Tibial artery (tissue), 4 donors: ENCODE results near the gene CCIN.
"Not testable (repeated sequence)": the region's sequence is repeated elsewhere in the genome, so short reads cannot be mapped to it uniquely, and the experiment has no call there.

Source experiments
- DNase-seq, 2 donors: peaks; one replicate each; pipeline ENCODE4 v3.0.0-alpha.2; 2019
- H3K27ac ChIP-seq, 2 donors: fragments of 200-600 bp; sonication (generic) in 1 of 2; 1 replicate in 1 of 2; 2 replicates in 1 of 2; pipeline ENCODE4 v1.5.1; 2018 to 2019; ENCODE audit warnings: mild to moderate bottlenecking in 1 of 2
- H3K27me3 ChIP-seq, 2 donors: fragments of 200-600 bp; sonication (generic) in 1 of 2; one replicate each; pipeline versions ENCODE4 v1.5.1 to v1.6.0; 2016 to 2019
- H3K36me3 ChIP-seq, 3 donors: fragments of 200-600 bp; sonication (generic) in 2 of 3; one replicate each; pipeline ENCODE4 v1.5.1; 2016 to 2019; ENCODE audit warnings: mild to moderate bottlenecking in 2 of 3
- H3K4me1 ChIP-seq, 4 donors: fragments of 200-600 bp; sonication (generic) in 2 of 4; 1 replicate in 3 of 4; 2 replicates in 1 of 4; pipeline ENCODE4 v1.5.1; 2016 to 2019
- H3K4me3 ChIP-seq, 2 donors: fragments of 200-600 bp; sonication (generic) in 1 of 2; 1 replicate in 1 of 2; 2 replicates in 1 of 2; pipeline ENCODE4 v1.5.1; 2018 to 2019; ENCODE audit warnings: mild to moderate bottlenecking in 2 of 2
- H3K9me3 ChIP-seq, 3 donors: fragments of 200-600 bp; sonication (generic) in 1 of 3; one replicate each; pipeline ENCODE4 v1.5.1; 2016 to 2019
- intact Hi-C: fragments of 100-400 bp; cut with DNase I; formaldehyde crosslinking; loops from one replicate; pipeline ENCODE4 v1.15.0; 2023; ENCODE audit warnings: low total_unique reads
- TF ChIP-seq, protein P1 (sequence below), 2 experiments: fragments of 200-600 bp in 1 of 2; fragments of 450-650 bp in 1 of 2; IDR thresholded peaks; one replicate each; pipeline ENCODE4 v1.5.1; 2017 to 2019; ENCODE audit warnings: antibody characterized with exemption in 2 of 2, mild to moderate bottlenecking in 1 of 2, moderate library complexity in 1 of 2

Gene CCIN

DNA sequence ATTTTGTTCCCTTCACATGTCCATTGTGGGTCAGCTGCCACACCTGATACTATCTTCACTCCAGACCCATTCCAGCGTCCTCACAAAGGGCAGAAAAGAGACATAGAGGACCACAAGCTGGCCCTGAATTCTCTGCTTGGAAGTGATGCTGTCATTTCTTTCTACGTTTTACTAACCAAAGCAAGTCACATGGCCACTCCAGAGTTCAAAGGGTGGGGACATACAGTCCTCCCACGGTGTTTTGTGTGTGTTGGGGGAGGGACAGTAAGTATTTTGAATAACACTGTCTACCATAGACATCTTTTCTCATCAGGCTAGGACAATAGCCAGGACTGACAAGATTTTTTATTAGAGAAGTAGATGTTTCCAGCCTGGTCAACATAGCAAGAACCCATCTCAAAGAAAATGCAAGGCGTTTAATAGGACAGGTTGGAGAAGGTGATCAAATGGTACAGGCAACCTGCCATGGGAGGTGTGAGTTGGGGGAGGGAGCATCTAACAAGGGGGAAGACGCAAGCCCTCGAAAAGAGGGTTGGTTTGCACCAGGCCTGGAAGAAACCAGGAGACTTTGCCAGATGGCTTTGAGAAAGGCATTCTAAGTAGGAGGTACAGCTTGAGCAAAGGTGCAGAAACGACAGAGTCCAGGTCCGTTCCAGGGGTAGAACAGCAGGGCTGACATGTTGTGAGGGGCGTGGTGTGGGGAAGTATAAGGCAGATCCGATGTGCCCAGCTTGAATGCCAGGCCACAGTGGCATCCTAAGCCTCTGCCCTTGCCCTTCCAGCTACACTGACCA is 43.9 kb upstream of the CCIN start:
- H3K27ac ChIP-seq = no peak overlapping the region

DNA sequence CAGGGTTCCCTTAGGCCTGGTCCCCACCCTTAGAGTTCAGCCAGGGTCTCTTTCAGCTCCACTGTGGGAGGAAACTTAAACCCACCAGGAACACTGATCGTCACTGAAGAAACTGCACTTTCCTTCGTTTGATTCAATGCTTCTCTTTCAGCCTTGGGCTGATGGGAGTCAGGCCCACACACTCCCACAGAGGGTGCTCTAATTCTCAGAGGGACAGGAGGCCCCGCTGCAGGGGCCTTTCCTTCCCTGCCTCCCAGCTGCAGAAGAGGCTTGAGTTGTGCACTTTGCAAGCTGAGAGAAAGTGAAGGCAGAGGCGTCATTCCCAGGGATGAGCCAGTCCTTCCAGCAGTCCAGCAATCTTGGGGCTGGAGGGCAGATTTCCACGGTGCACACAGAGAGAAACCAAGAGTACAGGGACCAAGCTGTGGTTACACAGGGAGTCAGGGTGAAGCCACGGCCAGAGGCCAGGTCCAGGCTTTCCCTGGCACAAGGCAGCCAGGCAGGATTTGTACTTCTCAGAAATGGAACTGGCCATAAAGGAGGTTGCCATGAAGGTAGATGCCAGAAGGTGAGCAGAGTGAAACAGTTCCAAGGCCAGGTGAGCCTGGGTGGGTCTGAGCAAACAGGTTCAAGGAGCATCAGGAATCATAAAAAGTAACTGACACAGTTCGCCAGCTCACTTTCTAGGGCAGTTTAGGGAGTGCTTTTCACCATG is 43.0 kb upstream of the CCIN start:
- intact Hi-C loops = no loop called here
- no peak overlapping the region for H3K27ac ChIP-seq

More for the DNA sequence above, 43.9 kb upstream of the CCIN start:
- no peak for DNase-seq
- intact Hi-C loops = no loop called here
- Histone ChIP-seq H3K4me3 (no peak overlapping the region), H3K36me3 (peaks cover 14 to 41% (median 30%) of the 10 kb centered on the region in 3 donors), H3K4me1 (no peaks in the 10 kb centered on the region), H3K9me3 (no peaks in the 10 kb centered on the region), H3K27me3 (no peaks in the 10 kb centered on the region)
- TF ChIP-seq, protein P1, sequence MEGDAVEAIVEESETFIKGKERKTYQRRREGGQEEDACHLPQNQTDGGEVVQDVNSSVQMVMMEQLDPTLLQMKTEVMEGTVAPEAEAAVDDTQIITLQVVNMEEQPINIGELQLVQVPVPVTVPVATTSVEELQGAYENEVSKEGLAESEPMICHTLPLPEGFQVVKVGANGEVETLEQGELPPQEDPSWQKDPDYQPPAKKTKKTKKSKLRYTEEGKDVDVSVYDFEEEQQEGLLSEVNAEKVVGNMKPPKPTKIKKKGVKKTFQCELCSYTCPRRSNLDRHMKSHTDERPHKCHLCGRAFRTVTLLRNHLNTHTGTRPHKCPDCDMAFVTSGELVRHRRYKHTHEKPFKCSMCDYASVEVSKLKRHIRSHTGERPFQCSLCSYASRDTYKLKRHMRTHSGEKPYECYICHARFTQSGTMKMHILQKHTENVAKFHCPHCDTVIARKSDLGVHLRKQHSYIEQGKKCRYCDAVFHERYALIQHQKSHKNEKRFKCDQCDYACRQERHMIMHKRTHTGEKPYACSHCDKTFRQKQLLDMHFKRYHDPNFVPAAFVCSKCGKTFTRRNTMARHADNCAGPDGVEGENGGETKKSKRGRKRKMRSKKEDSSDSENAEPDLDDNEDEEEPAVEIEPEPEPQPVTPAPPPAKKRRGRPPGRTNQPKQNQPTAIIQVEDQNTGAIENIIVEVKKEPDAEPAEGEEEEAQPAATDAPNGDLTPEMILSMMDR (IDR thresholded peaks at IDR 0.05) = no peak

DNA sequence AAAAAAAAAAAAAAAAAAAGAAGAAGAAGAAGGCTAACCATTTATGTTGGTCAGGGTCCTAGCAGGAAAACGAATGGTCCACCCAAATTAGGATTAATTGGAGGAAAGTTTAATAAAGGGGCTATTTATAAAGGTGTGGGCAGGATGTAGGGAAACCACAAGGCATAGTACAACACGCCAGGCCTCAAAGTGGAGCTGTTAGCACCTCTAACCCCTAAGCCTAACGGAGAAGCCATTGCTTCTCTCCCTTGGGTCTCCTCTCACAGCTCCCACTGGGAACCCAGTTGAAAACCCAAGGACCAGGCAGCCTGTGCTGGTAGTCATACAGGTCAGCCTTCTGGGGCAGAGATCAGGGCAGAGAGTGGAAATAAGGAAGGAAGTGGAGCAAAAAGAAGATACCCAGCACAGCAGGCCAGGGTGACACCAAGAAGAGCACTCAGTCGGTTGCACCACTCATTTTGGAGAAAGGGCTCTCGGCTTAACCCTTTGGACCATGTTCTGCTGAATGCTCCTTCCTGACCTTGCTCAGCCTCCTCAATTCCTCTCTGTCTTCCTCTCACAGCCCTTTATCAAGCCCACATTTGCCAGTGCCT is 41.4 kb upstream of the CCIN start:
- Histone ChIP-seq H3K36me3 (peaks cover 7 to 16% (median 9%) of the 10 kb centered on the region in 3 donors), H3K4me1 (peaks cover 0 to 4% (median 0%) of the 10 kb centered on the region in 4 donors), H3K27ac (no peak overlapping the region), H3K27me3 (no peaks in the 10 kb centered on the region), H3K9me3 (no peaks in the 10 kb centered on the region), H3K4me3 (no peak overlapping the region)
- TF ChIP-seq, protein P1 (IDR thresholded peaks at IDR 0.05) = no peak
- intact Hi-C loops = no loop called here
- DNase-seq = no peak

More for the DNA sequence above, 43.0 kb upstream of the CCIN start:
- Histone ChIP-seq H3K4me3 (no peak overlapping the region), H3K27me3 (no peaks in the 10 kb centered on the region), H3K4me1 (no peaks in the 10 kb centered on the region), H3K36me3 (peaks cover 14 to 32% (median 24%) of the 10 kb centered on the region in 3 donors), H3K9me3 (no peaks in the 10 kb centered on the region)
- DNase-seq = no peak
- TF ChIP-seq, protein P1 (IDR thresholded peaks at IDR 0.05) = no peak

DNA sequence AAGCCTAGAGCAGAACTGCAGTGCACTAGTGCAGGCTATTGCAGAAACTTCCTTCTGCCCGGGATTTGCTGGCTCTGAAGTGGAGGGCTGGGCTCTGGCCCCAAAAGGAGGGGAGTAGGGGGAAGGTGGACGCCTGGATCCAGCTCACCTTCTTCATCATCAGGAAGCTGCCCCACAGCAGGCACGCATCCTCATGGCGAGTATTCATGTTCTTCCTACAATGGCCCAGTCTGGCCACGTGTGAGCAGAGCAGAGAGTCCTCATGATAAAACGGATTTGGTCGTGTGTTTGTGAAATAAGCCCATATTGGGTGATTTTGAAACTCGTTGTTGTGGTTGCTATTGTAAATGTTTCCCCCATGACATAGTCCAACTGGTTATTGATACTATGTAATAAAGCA is 40.8 kb upstream of the CCIN start:
- Histone ChIP-seq H3K36me3 (peaks cover 3 to 10% (median 4%) of the 10 kb centered on the region in 3 donors), H3K4me3 (no peak overlapping the region), H3K27ac (no peak overlapping the region), H3K9me3 (no peaks in the 10 kb centered on the region), H3K4me1 (peaks cover 0 to 4% (median 0%) of the 10 kb centered on the region in 4 donors), H3K27me3 (no peaks in the 10 kb centered on the region)
- no peak for DNase-seq
- intact Hi-C loops = no loop called here
- TF ChIP-seq, protein P1 (IDR thresholded peaks at IDR 0.05) = no peak

DNA sequence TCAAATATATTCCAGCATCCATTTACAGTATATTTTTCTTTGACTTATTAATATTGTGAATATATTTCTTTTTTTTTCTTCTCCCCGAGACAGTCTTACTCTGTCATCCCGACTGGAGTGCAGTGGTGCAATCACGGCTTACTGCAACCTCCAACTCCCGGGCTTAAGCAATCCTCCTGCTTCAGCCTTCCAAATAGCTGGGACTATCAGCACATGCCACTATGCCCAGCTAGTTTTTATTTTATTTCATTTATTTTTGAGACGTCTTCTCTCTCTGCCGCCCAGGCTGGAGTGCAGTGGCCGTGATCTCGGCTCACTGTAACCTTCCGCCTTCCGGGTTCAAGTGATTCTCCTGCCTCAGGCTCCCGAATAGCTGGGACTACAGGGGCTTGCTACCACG is 40.0 kb upstream of the CCIN start:
- intact Hi-C loops = no loop called here

DNA sequence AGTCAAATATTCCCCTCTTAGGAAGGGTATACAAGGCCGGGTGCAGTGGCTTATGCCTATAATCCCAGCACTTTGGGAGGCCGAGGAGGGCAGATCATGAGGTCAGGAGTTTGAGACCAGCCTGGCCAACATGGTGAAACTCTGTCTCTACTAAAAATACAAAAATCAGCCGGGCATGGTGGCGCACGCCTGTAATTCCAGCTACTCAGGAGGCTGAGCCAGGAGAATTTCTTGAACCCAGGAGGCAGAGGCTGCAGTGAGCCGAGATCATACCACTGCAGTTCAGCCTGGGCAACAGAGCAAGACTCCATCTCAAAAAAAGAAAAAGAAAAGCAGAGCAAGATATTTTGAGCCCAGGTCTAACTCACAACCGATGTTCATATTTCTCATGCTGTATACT is 37.5 kb upstream of the CCIN start:
- DNase-seq, H3K36me3 ChIP-seq, H3K9me3 ChIP-seq, H3K4me3 ChIP-seq, H3K27me3 ChIP-seq, intact Hi-C loops: not testable (repeated sequence)
- peak overlapping the region in 1 of 2 donors; percentile 39 for H3K27ac ChIP-seq
- H3K4me1 ChIP-seq = peaks cover 0 to 10% (median 7%) of the 10 kb centered on the region in 4 donors

More for the DNA sequence above, 40.0 kb upstream of the CCIN start:
- TF ChIP-seq, protein P1 (IDR thresholded peaks at IDR 0.05) = no peak
- Histone ChIP-seq H3K36me3 (peaks cover 0 to 8% (median 0%) of the 10 kb centered on the region in 3 donors), H3K9me3 (no peaks in the 10 kb centered on the region), H3K27me3 (no peaks in the 10 kb centered on the region), H3K4me1 (peaks cover 0 to 4% (median 0%) of the 10 kb centered on the region in 4 donors), H3K27ac (no peak overlapping the region), H3K4me3 (no peak overlapping the region)
- no peak for DNase-seq
